Measurements from ENCODE around the gene PHYH.

DNA sequence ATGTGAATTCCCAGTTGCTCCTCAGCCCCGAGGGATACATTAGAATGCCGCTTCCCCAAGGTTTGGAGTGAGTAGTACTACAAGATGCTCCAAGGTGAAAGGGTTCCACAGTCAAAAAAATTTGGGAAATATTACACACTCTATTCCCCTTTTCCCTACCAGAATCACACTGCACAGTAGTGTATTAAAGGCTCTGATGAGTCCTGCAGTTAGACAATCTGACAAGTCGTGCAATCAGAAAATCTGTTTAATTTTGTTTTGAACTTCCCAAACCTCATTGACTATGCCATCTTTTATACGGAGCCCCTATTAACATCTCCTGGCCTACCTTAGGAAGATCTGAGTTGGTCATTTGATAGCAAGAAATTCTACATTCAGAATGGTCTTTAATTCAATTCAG lies 52.1 kb downstream of the PHYH start:
- no peak for TF ChIP-seq POLR2A (IDR thresholded peaks at IDR 0.05)
- no peak for TF ChIP-seq CTCF (IDR thresholded peaks at IDR 0.05)

Data from heart left ventricle (tissue), 13 donors.